ENCODE measurements around the gene PRRG2. TPM values are rescaled to one million over a fixed set of nuclear protein-coding genes. Genes with fewer than 3 reads are reported as not detected.

Gene PRRG2
- total and polyA plus RNA-seq, 9 of the 15 experiments (the other 6 are each of a cell fraction or from before 2014, with no cell fraction given) = 0.06 to 1.1 (median 0.33) TPM

DNA sequence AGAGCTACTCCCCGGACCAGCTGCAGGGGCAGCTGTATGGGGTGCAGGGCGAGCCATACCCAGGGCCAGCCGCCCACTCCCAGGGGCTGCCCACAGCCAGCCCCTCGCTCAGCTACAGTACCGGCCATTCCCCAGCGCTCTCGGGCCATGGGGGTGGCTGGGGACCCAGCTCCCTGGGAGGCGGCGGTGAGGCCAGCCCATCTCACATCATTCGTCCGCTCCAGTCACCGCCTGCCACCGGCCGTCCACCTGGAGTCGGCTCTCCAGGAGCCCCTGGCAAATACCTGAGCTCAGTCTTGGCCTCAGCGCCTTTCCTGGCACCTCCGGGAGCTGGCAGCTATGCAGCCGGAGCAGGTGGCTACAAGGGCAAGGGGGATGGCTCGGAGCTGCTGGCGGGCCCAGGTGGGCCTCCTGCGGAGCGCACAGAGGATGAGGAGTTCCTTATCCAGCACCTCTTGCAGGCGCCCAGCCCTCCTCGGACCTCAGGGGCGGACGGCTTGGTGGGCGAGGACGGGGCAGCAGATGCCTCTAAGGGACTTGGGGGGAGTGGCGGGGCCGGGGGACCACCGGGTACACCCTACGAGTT lies 14.8 kb downstream of the PRRG2 start:
- in situ Hi-C loops (cut with MboI) (no loop called here), intact Hi-C loops (cut with micrococcal nuclease) (no loop called here)
- 95% methylated on average over 19 of the region's 32 CpGs for WGBS (ENCODE audit: insufficient coverage, low coverage, missing lambda C conversion rate)
- H3K4me3 ChIP-seq = no peak overlapping the region
- H3K4me2 ChIP-seq (ENCODE audit: insufficient read depth, low read length) = no peak overlapping the region
- ChIA-PET CTCF (ENCODE audit: low intra/inter-chr PET ratio) (no interaction called here), POLR2A (no interaction called here)
- peaks cover 38% of the 10 kb centered on the region for H3K79me2 ChIP-seq (ENCODE audit: control insufficient read depth, insufficient read depth, low read length)
- no peaks in the 10 kb centered on the region for H3K27me3 ChIP-seq (ENCODE audit: control insufficient read depth in 2 of 2, insufficient read depth in 2 of 2, low read length in 2 of 2)
- DNase-seq (ENCODE audit: extremely low read depth in 1 of 4, low spot score in 3 of 4) (no peak), ATAC-seq (no peak), FAIRE-seq (no peak)
- H2AFZ ChIP-seq (ENCODE audit: low read depth, low read length) = no peak overlapping the region
- H3K9me3 ChIP-seq (replicated peaks; ENCODE audit: control insufficient read depth, insufficient read depth, low read depth, low read length) = no peaks in the 10 kb centered on the region
- H3K36me3 ChIP-seq (ENCODE audit: control insufficient read depth, insufficient read depth, low read length) = peaks cover 67% of the 10 kb centered on the region
- no peak overlapping the region for H3K27ac ChIP-seq (ENCODE audit: extremely low read depth, low read depth, low read length)
- peaks cover 7 to 49% of the 10 kb centered on the region in 2 experiments; a peak in 4 of 5 replicates for H3K4me1 ChIP-seq (replicated peaks in 1 of 2; ENCODE audit: control insufficient read depth in 2 of 2, insufficient read depth in 2 of 2, low read length in 2 of 2)
- H3K9me1 ChIP-seq (ENCODE audit: control insufficient read depth, insufficient read depth, low read length) = peaks cover 3% of the 10 kb centered on the region
- TF ChIP-seq ZBTB43 (CRISPR knock-in tag; IDR thresholded peaks at IDR 0.05) = no peak
- TF ChIP-seq RBFOX2 (IDR thresholded peaks at IDR 0.05; ENCODE audit: low read depth, low read length) = peak; percentile 12; the same call in 1 of the 2 replicates
- no peak overlapping the region for H3K9ac ChIP-seq (ENCODE audit: insufficient read depth in 1 of 2, low read depth in 2 of 2, low read length in 2 of 2)
- no TSS peak for BruUV-seq (replicated peaks)
- peaks cover 6% of the 10 kb centered on the region; the same call in 1 of the 2 replicates for H4K20me1 ChIP-seq (replicated peaks; ENCODE audit: control insufficient read depth, insufficient read depth, low read length)

DNA sequence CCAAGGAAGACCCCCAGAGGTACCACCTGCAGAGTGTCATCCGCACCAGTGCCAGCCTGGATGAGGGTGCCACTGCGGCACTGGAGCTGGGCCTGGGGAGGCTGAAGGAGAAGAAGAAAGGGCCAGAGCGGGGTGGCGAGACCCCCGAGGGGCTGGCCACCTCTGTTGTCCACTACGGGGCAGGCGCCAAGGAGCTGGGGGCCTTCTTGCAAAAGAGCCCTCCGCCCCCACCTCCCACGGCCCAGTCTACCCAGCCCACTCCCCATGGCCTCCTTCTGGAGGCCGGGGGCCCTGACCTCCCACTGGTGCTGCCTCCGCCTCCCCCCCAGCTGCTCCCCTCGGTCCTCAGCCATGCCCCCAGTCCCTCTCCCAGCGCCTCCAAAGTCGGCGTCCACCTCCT lies 15.3 kb downstream of the PRRG2 start:
- intact Hi-C loops (cut with micrococcal nuclease) = no loop called here
- BruUV-seq (replicated peaks) = no TSS peak
- no peak overlapping the region for H2AFZ ChIP-seq (ENCODE audit: low read depth, low read length)
- no peak for TF ChIP-seq MAZ (CRISPR knock-in tag; conservative IDR thresholded peaks at IDR 0.05 in 1 of 2, IDR thresholded peaks at IDR 0.05 in 1 of 2)
- 0 out of 2 replicates have a peak, but pooled peaks have one; percentile 8 for TF ChIP-seq POLR2G (IDR thresholded peaks at IDR 0.05; ENCODE audit: low read depth, low read length)
- H3K36me3 ChIP-seq (ENCODE audit: control insufficient read depth, insufficient read depth, low read length) = peaks cover 71% of the 10 kb centered on the region
- no peak overlapping the region for H3K4me2 ChIP-seq (ENCODE audit: insufficient read depth, low read length)
- H3K4me1 ChIP-seq (replicated peaks in 1 of 2; ENCODE audit: control insufficient read depth in 2 of 2, insufficient read depth in 2 of 2, low read length in 2 of 2) = peaks cover 7 to 49% of the 10 kb centered on the region in 2 experiments; a peak in 4 of 5 replicates
- peaks cover 6% of the 10 kb centered on the region; the same call in 1 of the 2 replicates for H4K20me1 ChIP-seq (replicated peaks; ENCODE audit: control insufficient read depth, insufficient read depth, low read length)
- H3K27me3 ChIP-seq (ENCODE audit: control insufficient read depth in 2 of 2, insufficient read depth in 2 of 2, low read length in 2 of 2) = no peaks in the 10 kb centered on the region
- no peak for FAIRE-seq
- no peaks in the 10 kb centered on the region for H3K9me3 ChIP-seq (replicated peaks; ENCODE audit: control insufficient read depth, insufficient read depth, low read depth, low read length)
- DNase-seq (ENCODE audit: extremely low read depth in 1 of 4, low spot score in 3 of 4) = no peak
- 94% methylated on average over 11 of the region's 15 CpGs for WGBS (ENCODE audit: insufficient coverage, low coverage, missing lambda C conversion rate)
- H3K9ac ChIP-seq (ENCODE audit: insufficient read depth in 1 of 2, low read depth in 2 of 2, low read length in 2 of 2) = no peak overlapping the region
- H3K9me1 ChIP-seq (ENCODE audit: control insufficient read depth, insufficient read depth, low read length) = peaks cover 3% of the 10 kb centered on the region
- no peak for ATAC-seq
- H3K4me3 ChIP-seq = no peak overlapping the region
- no peak overlapping the region for H3K27ac ChIP-seq (ENCODE audit: extremely low read depth, low read depth, low read length)
- in situ Hi-C loops (cut with MboI) = no loop called here
- CTCF ChIA-PET (ENCODE audit: low intra/inter-chr PET ratio) = no interaction called here
- POLR2A ChIA-PET = interaction anchor here (0.6 kb wide), 1 partner anchor 40 kb away, joined by 3 read pairs; no protein-coding TSS in a partner anchor
- peaks cover 38% of the 10 kb centered on the region for H3K79me2 ChIP-seq (ENCODE audit: control insufficient read depth, insufficient read depth, low read length)
